ENCODE results near the gene GMDS. TPM values are rescaled to one million over a fixed set of nuclear protein-coding genes. Genes with fewer than 3 reads are reported as not detected.

The GMDS gene
- total and polyA plus RNA-seq, 2 donors (not counting 1 experiment from before 2014, with no cell fraction given), result 11.5 to 16.4 TPM

DNA sequence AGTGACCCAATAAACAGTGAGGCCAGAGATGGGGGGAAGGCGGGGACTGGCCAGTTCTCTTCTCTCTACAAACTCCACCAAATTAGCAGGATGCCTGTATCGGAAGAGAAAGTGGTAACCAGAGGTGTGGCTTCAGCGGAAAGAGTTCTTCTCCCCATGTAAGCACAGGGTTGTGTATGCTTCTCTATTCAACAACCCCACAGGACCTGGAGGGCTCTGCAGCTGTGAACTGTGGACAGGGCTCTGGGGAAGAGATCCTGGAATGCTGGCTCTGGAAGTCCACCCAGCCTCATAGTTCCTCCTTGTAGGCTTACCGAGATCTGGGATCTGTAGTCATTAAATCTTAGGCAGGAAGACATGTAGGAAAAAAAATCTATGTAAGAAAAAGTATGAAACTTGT is 449.5 kb downstream of the GMDS start:
- no peaks in the 10 kb centered on the region for H3K79me2 ChIP-seq (ENCODE audit: control insufficient read depth, insufficient read depth, low read length)
- H3K27me3 ChIP-seq (replicated peaks in 1 of 4; ENCODE audit: control extremely low read depth in 1 of 4, control insufficient read depth in 3 of 4, insufficient read depth in 4 of 4, low read length in 3 of 4), result no peaks in the 10 kb centered on the region
- no peak for DNase-seq
- no peaks in the 10 kb centered on the region for H3K9me3 ChIP-seq (ENCODE audit: control extremely low read depth in 1 of 3, control insufficient read depth in 2 of 3, insufficient read depth in 1 of 3, low read length in 2 of 3)
- no peak overlapping the region for H3K4me2 ChIP-seq (replicated peaks; ENCODE audit: low read depth, low read length, poor library complexity, severe bottlenecking)
- H2AFZ ChIP-seq (ENCODE audit: insufficient read depth, low read depth, low read length, poor library complexity, severe bottlenecking), result no peak overlapping the region
- H3K27ac ChIP-seq (ENCODE audit: low read length in 2 of 2), result no peak overlapping the region
- peaks cover 3 to 8% of the 10 kb centered on the region in 2 donors for H3K4me1 ChIP-seq (ENCODE audit: control insufficient read depth in 2 of 2, insufficient read depth in 2 of 2, low read length in 2 of 2)
- whole genome bisulfite sequencing (ENCODE audit: insufficient coverage), result no CpG with 5 or more reads among the region's 4 CpGs
- Mint-ChIP-seq H3K4me1 (peaks cover 12% of the 10 kb centered on the region), H3K4me3 (no peak overlapping the region), H3K27ac (no peak overlapping the region), H3K9me3 (ENCODE audit: insufficient read depth) (no peaks in the 10 kb centered on the region), H3K27me3 (no peaks in the 10 kb centered on the region)
- no peak overlapping the region for H3K4me3 ChIP-seq (ENCODE audit: control extremely low read depth in 1 of 5, extremely low read depth in 1 of 5, insufficient read depth in 1 of 5, low read depth in 2 of 5, low read length in 4 of 5)
- ChIA-PET CTCF (interaction anchor here (1.3 kb wide), 1 partner anchor 11 kb away, joined by 3 read pairs; no protein-coding TSS in a partner anchor), POLR2A (no interaction called here)
- intact Hi-C loops (cut with micrococcal nuclease), result no loop called here
- H4K20me1 ChIP-seq (ENCODE audit: control insufficient read depth, insufficient read depth, low read length, poor library complexity, severe bottlenecking), result no peaks in the 10 kb centered on the region
- H3K9ac ChIP-seq (ENCODE audit: low read length), result no peak overlapping the region
- no peak for TF ChIP-seq EZH2 (IDR thresholded peaks at IDR 0.05; ENCODE audit: borderline replicate concordance, insufficient read depth, low read depth, low read length, poor library complexity, severe bottlenecking)
- TF ChIP-seq, protein P1, sequence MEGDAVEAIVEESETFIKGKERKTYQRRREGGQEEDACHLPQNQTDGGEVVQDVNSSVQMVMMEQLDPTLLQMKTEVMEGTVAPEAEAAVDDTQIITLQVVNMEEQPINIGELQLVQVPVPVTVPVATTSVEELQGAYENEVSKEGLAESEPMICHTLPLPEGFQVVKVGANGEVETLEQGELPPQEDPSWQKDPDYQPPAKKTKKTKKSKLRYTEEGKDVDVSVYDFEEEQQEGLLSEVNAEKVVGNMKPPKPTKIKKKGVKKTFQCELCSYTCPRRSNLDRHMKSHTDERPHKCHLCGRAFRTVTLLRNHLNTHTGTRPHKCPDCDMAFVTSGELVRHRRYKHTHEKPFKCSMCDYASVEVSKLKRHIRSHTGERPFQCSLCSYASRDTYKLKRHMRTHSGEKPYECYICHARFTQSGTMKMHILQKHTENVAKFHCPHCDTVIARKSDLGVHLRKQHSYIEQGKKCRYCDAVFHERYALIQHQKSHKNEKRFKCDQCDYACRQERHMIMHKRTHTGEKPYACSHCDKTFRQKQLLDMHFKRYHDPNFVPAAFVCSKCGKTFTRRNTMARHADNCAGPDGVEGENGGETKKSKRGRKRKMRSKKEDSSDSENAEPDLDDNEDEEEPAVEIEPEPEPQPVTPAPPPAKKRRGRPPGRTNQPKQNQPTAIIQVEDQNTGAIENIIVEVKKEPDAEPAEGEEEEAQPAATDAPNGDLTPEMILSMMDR (IDR thresholded peaks at IDR 0.05), result no peak
- ATAC-seq (ENCODE audit: low read depth), result no peak
- no peaks in the 10 kb centered on the region for H3K36me3 ChIP-seq (replicated peaks in 1 of 2; ENCODE audit: control extremely low read depth in 1 of 2, control insufficient read depth in 1 of 2, extremely low read depth in 1 of 2, insufficient read depth in 2 of 2, low read length in 1 of 2)

- 82% methylated on average over 2 of the region's 3 CpGs for WGBS (ENCODE audit: insufficient coverage)
- ATAC-seq (ENCODE audit: low read depth) (no peak), DNase-seq (peak; percentile 18)
- ChIA-PET CTCF (no interaction called here), POLR2A (no interaction called here)
- no peaks in the 10 kb centered on the region for H3K9me3 ChIP-seq (ENCODE audit: control extremely low read depth in 1 of 3, control insufficient read depth in 2 of 3, insufficient read depth in 1 of 3, low read length in 2 of 3)
- Mint-ChIP-seq H3K4me3 (no peak overlapping the region), H3K9me3 (ENCODE audit: insufficient read depth) (no peaks in the 10 kb centered on the region), H3K27me3 (no peaks in the 10 kb centered on the region), H3K4me1 (peaks cover 12% of the 10 kb centered on the region), H3K27ac (no peak overlapping the region)
- H3K4me2 ChIP-seq (replicated peaks; ENCODE audit: low read depth, low read length, poor library complexity, severe bottlenecking), result no peak overlapping the region
- peaks cover 3 to 8% of the 10 kb centered on the region in 2 donors for H3K4me1 ChIP-seq (ENCODE audit: control insufficient read depth in 2 of 2, insufficient read depth in 2 of 2, low read length in 2 of 2)
- H3K79me2 ChIP-seq (ENCODE audit: control insufficient read depth, insufficient read depth, low read length), result no peaks in the 10 kb centered on the region
- H3K4me3 ChIP-seq (ENCODE audit: control extremely low read depth in 1 of 5, extremely low read depth in 1 of 5, insufficient read depth in 1 of 5, low read depth in 2 of 5, low read length in 4 of 5), result no peak overlapping the region
- TF ChIP-seq, protein P1 (IDR thresholded peaks at IDR 0.05), result peak; percentile 0
- no peak for TF ChIP-seq EZH2 (IDR thresholded peaks at IDR 0.05; ENCODE audit: borderline replicate concordance, insufficient read depth, low read depth, low read length, poor library complexity, severe bottlenecking)
- intact Hi-C loops (cut with micrococcal nuclease), result no loop called here
- no peak overlapping the region for H3K27ac ChIP-seq (ENCODE audit: low read length in 2 of 2)
- no peaks in the 10 kb centered on the region for H3K27me3 ChIP-seq (replicated peaks in 1 of 4; ENCODE audit: control extremely low read depth in 1 of 4, control insufficient read depth in 3 of 4, insufficient read depth in 4 of 4, low read length in 3 of 4)
- no peaks in the 10 kb centered on the region for H4K20me1 ChIP-seq (ENCODE audit: control insufficient read depth, insufficient read depth, low read length, poor library complexity, severe bottlenecking)
- no peaks in the 10 kb centered on the region for H3K36me3 ChIP-seq (replicated peaks in 1 of 2; ENCODE audit: control extremely low read depth in 1 of 2, control insufficient read depth in 1 of 2, extremely low read depth in 1 of 2, insufficient read depth in 2 of 2, low read length in 1 of 2)
- H2AFZ ChIP-seq (ENCODE audit: insufficient read depth, low read depth, low read length, poor library complexity, severe bottlenecking), result no peak overlapping the region
- no peak overlapping the region for H3K9ac ChIP-seq (ENCODE audit: low read length)
Observed at GRCh38 chr6:1792989-1793388, 452.4 kb downstream of the GMDS start.
